8988T (cell line): Measurements from ENCODE around the gene LRFN2.

Experiments used
- DNase-seq: peaks from one replicate; pipeline ENCODE4 v3.0.0; 2011

LRFN2 gene

DNA sequence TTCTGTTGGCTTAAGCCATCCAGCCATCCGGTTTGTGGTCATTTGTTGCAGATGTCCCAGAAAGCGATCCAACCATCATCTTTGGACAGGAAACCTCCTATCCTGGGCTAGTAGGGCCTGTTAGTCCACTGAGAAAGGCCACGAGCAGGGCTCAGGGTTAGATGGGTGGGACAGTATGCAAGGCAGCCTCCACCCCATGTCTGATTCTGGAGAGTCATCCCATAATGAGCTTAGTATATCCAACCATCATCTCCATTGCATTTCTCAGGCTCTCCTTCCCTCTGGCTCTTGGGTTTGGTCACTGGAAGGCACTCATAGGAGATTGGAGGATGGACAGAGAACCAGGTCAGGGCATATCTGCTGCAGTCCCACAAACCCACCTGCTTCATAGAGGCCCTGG lies 117.8 kb downstream of the LRFN2 start:
- no peak for DNase-seq

DNA sequence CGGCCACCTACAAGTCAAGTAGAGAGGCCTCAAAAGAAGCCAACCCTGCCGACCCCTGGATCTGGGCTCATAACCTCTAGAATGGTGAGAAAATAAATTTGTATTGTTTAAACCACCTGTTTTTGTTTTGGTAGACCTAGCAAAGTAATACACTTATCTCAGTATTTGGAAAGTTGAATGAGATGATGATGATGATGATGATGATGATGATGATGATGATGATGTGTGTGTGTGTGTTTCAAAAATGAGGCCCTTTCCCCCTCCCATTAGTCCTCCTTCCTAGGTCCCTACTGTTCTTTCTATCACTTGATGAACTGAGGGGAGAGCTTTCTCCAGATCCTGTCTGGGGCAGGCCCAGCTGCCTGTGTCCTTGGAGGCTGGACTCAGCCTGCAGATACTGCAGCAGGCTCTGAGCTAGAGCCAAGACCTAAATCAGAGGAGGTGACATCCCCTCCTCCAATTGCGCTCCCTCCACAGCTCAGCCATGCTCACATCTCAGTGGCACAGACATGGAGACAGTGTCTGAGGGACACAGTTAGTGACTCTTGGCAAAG lies 120.1 kb downstream of the LRFN2 start:
- DNase-seq: no peak

GRCh38 chr6:40461643-40462042 lies 125.5 kb downstream of the LRFN2 start:
- no peak for DNase-seq

DNA sequence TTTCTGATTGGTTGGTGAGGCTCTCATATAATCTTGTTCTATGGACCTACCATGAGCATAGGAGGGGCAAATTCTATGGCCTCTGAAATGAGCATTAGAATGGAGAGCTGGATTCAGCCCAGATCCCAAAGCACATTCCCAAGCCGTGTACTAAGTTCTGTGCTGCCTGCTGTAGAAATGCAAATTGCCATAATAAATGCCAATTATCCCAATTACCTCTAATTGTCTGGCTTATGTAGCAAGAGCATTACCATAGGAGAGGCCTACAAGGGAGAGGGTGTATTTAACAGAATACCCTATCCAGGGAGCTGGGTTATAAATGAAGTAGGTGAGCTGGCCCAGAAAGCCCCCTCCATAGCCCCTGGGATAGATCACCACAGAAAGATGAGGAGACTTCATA lies 126.8 kb downstream of the LRFN2 start:
- DNase-seq: no peak

DNA sequence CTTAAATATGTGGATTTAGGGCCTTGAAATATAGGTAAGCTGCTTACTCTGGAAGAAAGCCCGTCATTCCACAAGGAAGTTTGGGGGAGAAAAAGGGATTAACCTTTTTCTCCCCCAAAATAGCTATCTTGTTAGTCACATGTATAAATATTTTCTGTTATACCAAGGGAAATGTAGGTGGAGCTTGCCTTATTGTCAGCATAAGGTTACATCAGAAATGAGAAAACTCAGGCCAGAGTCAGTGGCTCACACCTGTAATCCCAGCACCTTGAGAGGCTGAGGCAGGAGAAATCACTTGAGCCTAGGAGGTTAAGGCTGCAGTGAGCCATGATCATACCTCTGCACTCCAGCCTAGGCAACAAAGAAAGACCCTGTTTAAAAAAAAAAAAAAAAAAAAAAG lies 129.9 kb downstream of the LRFN2 start:
- DNase-seq: no peak

- DNase-seq: no peak
Measured at GRCh38 chr6:40456390-40457013, 130.7 kb downstream of the LRFN2 start.

DNA sequence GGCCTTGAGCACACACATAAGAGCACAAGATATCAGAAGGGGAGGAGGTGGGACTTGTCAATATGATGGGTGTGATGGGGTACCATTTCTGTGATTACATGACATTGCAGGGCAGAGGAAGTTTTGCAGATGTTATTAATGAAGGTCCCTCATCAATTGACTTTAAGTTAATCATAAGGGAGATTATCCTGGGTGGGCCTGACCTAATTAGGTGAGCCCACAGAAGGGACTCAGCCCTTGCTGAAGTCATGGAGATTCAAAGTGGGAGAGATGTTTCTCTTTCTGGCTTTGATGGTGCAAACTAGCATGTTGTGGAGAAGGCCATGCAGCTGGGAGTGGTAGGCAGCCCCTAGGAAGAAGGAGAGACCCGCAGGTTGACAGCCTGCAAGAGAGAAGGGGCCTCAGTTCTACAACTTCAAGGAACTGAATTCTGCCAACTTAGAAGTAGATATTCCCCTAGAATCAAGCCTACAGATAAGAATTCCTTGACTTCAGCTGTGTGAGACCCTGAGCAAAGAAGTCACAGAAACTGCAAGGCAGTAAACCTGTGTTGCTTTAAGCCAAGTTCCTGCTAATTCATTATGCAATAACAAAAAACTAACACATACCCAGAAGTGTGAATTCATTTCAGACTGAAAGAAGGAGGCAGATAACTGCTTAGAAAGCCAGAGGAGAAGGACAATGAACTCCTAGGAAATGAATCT lies 131.3 kb downstream of the LRFN2 start:
- DNase-seq: no peak

- DNase-seq: no peak
Measured at GRCh38 chr6:40450483-40450882, 136.7 kb downstream of the LRFN2 start.

DNA sequence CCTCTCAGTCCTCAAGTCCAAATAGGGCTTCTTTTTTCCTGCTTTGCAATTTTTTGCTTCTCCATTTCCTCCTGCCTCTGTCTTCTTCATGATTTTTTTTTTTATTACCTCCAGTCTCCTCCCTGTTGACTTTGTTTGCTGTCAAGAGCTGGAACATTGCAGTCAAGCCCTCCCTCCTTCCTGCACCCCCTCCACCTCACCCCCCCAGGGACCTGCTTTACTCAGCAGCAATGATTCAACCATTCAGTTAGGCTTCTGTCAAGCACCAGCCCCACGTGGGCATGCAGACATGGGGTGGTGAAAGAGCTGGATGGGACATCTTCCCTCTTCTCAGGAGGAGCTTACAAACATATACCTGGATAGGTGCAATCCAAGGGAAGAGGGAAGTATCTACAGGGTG lies 142.4 kb downstream of the LRFN2 start:
- DNase-seq: no peak

DNA sequence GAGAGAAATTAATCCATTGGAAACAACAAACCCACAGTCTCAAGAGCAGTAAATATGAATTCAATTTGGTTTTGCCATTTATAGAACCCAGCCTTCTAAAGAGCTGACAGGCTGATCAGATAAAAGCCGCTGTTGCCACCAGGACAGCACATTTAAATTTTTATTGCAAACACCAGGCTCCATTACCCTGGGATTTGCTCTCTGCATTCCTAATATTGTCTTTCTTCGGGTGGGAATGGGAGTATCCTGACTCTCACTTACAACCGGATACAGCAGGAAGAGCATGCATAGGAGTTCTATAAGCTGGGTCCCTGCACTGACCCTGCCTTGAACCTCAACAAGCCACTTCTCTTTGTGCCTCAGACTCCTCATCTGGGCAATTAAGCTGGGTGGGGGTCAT lies 142.9 kb downstream of the LRFN2 start:
- DNase-seq: no peak

GRCh38 chr6:40443842-40444241 lies 143.3 kb downstream of the LRFN2 start:
- no peak for DNase-seq

- DNase-seq: no peak
Measured at GRCh38 chr6:40442591-40442990, 144.6 kb downstream of the LRFN2 start.

GRCh38 chr6:40441150-40441549 lies 146.0 kb downstream of the LRFN2 start:
- no peak for DNase-seq

DNA sequence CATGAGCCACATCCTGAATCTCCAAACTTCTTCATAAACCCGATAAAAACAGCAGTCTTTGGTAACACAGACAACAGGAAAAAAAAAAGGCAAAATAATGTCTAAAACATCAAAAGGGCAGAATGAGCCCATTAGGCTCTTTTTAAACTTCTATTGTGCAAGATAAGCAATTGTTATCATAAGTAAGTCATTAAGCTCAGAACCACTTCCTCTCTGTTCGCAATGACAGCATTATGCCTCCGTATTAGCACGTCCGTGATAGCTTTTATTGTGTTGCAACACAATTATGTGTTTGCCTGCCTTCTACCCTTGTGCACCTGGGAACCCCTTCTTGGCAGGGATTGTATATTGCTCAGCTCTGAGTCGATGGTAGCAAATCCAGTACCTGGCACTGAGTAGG lies 147.1 kb downstream of the LRFN2 start:
- DNase-seq: no peak

DNA sequence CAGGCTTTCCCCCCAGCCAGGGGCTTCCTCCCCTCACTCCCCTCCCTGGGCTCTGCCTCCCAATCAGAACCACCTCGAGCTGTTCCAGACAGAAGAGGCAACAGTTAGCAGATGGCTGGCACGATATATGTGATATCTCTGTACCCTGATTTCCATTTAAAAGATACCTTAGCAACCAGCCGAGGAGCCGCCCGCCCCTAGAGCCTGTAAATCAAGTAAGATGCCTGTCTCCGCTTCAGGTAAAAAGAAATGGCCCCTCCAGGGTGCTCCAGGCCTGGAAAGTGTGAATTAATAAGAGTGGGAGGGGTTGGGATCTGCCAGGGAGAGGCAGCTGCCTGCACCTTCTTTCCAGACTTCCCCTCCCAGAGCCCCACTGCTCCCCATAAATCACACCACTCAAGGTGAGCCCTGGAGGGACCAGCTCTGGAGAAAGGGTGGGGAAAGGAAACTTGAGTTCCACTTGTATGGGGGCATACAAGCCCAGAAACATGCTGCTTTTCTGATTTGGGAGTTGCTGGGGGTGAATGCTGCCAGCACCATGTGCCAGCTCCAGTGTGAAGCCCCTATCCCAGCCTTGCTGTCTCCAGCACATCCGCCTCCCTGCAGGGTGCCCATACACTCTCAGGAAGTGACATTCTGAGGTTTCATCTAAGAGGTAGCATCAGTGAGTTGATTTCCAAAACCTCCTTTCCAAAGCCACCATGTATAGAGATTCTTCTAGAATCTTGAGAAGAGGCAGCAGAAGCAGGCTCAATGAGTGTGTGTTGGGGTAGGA lies 148.0 kb downstream of the LRFN2 start:
- no peak for DNase-seq

- DNase-seq: no peak
Measured at GRCh38 chr6:40438246-40438887, 148.8 kb downstream of the LRFN2 start.

DNA sequence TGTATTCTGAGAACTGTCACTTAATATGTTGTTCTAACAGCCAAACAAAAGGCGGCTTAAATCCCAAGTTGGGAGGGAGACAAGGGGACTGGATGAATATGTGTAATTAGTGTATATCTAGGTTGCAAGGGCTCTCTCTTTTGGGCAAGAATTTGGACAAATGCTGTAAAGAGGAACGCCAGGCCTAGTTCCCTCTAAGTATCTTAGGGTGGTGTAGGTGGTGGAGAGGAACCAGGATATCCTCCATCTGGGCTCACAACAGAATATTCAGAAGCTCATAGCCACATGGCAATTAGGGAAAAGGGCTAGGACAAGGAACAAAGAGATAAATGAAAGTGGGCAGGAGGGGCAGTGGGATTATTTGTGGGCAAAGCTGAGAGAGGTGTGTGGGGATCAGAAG lies 149.5 kb downstream of the LRFN2 start:
- DNase-seq: no peak

DNA sequence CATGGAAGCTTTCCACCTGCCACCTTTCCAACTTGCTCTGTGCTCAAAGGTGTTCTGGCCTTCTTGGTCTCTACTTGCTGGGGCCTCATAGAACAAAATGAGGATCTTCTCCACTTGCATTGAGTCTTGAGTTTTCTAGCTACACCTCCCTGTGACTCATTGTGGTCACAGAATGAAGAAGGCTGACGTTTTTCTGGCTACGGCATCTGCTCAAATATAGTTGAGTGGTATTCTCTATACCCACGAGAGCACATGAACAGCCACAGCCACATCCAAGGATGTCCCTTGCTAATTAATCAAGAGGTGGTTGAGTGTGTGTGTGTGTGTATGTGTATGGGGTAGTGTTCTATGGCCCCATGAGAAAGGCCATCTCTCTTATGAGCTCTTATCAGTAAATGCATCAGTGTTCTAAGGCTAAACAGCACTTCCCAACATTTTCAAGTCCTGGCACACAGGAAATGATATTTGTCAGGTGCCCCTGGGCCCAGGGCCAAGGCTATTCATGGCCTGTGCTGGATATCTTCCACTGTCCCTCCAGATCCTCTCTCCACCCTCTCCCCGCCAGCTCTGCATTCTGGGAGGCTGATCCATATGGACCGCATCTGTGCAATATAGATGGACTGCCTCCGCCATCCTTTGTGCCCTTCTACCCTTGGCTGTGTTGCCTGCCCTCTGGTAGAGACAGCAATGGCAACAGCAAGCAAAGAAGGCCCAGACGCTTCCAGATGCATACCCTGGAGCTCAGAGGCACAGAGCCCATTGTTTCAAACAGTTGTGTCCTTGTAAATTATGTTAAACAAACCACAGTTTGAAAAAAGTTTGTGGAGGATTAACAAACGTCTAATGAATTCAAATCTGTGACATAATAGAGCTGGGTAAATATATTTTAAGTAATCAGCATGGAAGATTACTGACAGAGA lies 150.2 kb downstream of the LRFN2 start:
- DNase-seq: no peak

DNA sequence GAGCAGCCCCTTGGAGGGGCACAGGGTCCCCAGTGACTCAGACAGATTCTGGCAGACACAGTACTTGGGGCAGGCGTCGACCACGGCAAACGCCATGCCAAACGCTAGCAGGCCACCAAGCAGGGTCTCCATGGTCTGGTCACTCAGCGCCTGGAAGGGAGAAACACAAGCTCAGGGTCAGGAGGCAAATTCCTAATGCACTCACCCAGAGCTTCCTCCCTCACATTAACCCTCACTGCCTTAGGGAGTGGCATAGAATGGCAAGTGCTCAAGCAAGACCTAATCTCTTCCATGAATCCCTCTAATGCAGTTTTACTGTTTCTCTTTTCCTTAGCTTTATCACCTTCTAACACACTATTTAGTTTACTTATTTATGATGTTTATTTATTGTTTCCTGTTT lies 154.2 kb downstream of the LRFN2 start:
- DNase-seq: no peak

DNA sequence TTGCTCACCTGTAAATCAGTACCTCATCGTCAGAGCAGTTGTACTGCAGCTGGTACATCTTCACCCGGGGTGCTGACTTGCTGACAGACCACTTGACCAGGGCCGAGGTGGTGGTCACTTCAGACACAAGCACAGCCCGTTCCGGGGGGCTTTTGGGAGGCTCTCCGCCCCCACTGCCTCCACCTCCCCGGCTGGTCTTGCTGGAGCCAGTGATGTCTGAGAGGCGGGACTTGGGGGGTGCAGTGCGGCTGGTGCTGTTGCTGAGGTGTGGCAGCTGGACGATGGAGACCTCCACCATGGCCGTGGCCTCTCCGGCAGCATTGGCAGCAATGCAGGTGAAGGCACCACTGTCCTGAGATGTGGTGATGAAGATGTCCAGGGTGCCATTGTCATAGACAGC lies 155.5 kb downstream of the LRFN2 start:
- DNase-seq: no peak

GRCh38 chr6:40427196-40427595 lies 160.0 kb downstream of the LRFN2 start:
- no peak for DNase-seq

GRCh38 chr6:40426346-40427066 lies 160.7 kb downstream of the LRFN2 start:
- no peak for DNase-seq
